ENCODE data around the gene GSX1.
A peak's percentile ranks its signal among the peaks of the same experiment; 100 is the strongest.

GSX1 gene

DNA sequence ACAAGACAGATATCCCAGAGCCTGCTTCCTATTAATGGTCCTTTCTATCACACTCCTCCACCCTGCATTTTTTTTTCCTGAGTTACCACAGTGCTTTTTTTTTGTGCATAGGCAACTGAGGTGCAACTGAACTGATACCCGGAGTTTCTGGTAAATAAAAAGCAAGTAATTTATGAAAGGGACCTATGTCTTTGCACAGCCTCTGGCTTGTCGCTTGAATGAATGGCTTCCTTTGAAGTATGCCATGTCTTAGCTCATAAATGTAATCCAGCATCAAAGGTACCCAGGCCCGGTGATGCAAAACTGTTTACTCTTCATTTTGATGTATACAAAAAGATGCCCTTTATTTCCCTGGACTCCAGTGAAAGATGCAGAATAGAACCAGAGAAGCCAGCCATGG, 31.8 kb downstream of the GSX1 start:
- TF ChIP-seq, protein P1, sequence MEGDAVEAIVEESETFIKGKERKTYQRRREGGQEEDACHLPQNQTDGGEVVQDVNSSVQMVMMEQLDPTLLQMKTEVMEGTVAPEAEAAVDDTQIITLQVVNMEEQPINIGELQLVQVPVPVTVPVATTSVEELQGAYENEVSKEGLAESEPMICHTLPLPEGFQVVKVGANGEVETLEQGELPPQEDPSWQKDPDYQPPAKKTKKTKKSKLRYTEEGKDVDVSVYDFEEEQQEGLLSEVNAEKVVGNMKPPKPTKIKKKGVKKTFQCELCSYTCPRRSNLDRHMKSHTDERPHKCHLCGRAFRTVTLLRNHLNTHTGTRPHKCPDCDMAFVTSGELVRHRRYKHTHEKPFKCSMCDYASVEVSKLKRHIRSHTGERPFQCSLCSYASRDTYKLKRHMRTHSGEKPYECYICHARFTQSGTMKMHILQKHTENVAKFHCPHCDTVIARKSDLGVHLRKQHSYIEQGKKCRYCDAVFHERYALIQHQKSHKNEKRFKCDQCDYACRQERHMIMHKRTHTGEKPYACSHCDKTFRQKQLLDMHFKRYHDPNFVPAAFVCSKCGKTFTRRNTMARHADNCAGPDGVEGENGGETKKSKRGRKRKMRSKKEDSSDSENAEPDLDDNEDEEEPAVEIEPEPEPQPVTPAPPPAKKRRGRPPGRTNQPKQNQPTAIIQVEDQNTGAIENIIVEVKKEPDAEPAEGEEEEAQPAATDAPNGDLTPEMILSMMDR (IDR thresholded peaks at IDR 0.05; ENCODE audit: low read depth, low read length), result no peak
- Histone ChIP-seq H3K27me3 (peaks cover 59% of the 10 kb centered on the region), H3K36me3 (no peaks in the 10 kb centered on the region), H3K4me3 (ENCODE audit: low read depth, low read length) (no peak overlapping the region), H3K4me1 (no peaks in the 10 kb centered on the region; the same call in 1 of the 2 replicates), H3K9me3 (no peaks in the 10 kb centered on the region)
- no peak for DNase-seq

DNA sequence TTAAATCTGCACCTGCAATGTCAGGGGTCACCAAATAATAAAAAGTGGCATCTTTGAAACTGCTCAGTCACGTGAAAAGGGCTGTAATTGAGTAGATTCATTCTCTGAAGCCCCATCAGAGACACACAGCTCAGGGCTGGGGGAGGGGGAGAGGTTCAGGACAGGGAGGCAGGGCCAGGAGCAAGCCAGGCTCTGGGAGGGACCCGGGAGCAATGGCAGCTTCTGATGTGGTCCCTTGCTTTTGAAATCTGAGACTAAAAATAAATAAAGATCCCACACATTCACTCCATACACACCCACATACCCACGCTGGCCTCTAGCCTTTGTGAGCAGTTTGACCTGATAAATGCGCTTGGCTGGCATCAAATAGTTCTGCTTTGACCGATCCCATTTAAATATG, 32.8 kb downstream of the GSX1 start:
- DNase-seq, result no peak
- Histone ChIP-seq H3K4me3 (ENCODE audit: low read depth, low read length) (no peak overlapping the region), H3K9me3 (no peaks in the 10 kb centered on the region), H3K27me3 (peaks cover 59% of the 10 kb centered on the region), H3K4me1 (no peaks in the 10 kb centered on the region; the same call in 1 of the 2 replicates), H3K36me3 (no peaks in the 10 kb centered on the region)
- TF ChIP-seq, protein P1 (IDR thresholded peaks at IDR 0.05; ENCODE audit: low read depth, low read length), result no peak

DNA sequence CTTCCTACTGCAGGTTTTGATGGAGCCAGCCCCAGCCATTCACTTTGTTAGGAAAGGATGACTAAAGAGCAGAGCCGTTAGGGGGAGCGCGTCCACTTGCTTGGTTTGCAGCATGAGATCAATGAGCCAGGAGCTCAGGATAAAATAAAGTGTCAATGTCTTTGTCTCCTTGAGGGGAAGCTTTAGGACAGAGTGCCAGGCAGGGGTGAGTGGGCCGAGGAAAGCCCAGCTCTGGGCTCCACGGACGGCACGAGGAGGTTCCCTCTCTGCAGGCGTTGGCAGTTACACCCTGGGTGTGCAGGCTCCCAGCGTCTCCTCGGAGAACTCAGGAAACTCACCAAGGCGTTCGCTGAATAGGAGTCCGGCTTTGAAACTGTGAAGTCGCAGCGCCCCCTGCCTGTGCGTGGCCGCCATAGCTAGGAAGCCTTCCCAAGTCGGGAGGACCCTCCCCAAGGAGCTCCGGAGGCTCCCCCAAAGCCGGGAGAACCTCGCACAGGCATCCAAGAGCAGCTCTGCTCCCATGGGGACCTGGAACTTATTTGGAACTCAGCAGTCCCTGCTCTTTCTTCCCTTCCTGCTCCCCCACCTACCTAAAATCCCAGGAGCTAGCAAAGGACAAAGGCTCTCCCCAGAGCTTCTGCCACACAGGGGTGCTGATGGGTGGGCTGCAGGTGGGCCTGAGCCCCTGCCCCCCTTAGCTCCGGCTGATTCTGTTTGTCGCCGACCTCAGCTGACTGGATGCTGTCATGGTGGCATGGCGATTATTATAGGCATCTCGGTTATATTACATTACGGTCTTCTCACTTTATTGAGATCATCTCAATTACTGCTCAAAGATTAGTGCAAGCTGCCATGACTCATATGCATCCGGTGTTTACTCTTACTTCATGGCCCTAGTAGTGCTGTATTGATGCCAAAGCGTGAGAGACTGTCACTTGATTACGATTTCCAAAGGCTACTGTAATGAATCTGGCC, 34.4 kb downstream of the GSX1 start:
- Histone ChIP-seq H3K9me3 (no peaks in the 10 kb centered on the region), H3K4me1 (no peaks in the 10 kb centered on the region; the same call in 1 of the 2 replicates), H3K4me3 (ENCODE audit: low read depth, low read length) (peak overlapping the region; percentile 54), H3K36me3 (no peaks in the 10 kb centered on the region), H3K27me3 (peaks cover 61% of the 10 kb centered on the region)
- TF ChIP-seq, protein P1 (IDR thresholded peaks at IDR 0.05; ENCODE audit: low read depth, low read length), result peak; percentile 86
- peak; percentile 82 for DNase-seq

DNA sequence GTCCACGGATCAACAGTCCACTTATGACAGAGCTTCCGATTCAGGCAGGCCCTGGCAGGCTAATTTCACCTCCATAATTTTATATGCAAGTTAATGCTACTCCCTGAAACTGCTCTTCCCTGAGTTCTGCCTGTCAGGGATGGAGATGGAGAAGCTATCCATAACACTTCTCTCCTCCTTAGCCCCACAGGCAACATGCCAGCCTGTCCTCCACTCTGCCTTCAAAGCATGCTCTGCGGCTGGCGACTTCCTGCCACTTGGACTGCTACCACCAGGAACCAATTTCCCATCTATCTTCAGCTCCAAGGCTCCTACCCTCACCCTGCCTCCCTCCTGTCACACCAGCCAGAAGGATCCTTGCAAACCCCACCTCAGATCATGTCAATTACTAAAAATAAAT, 35.4 kb downstream of the GSX1 start:
- DNase-seq, result no peak
- TF ChIP-seq, protein P1 (IDR thresholded peaks at IDR 0.05; ENCODE audit: low read depth, low read length), result no peak
- no peak overlapping the region for H3K4me3 ChIP-seq (ENCODE audit: low read depth, low read length)

DNA sequence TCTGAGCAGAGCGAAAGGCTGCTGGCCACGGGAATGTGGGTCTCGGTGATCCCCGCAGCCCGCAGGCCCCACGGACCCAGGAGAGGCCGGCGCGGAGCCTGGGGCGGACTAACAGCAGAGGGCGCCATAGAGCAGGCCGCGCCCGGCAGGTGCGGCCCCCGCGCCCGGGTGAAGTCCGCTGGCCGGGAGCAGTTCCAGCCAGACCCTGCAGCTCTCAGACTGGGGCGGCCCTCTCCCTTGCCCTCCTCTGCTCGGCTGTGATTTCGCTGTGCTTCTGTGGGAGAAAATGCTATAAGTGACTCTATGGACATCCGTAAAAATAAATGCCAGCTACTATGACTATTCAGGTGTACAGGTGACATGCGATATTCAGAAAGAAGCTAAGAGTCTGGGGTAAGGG, 37.7 kb downstream of the GSX1 start:
- Histone ChIP-seq H3K36me3 (no peaks in the 10 kb centered on the region), H3K4me1 (no peaks in the 10 kb centered on the region; the same call in 1 of the 2 replicates), H3K4me3 (ENCODE audit: low read depth, low read length) (peak overlapping the region; percentile 24; the same call in 1 of the 2 replicates), H3K9me3 (no peaks in the 10 kb centered on the region), H3K27me3 (peaks cover 68% of the 10 kb centered on the region)
- DNase-seq, result peak; percentile 77
- TF ChIP-seq, protein P1 (IDR thresholded peaks at IDR 0.05; ENCODE audit: low read depth, low read length), result peak; percentile 87

More for the DNA sequence above, 35.4 kb downstream of the GSX1 start:
- H3K9me3 ChIP-seq, result no peaks in the 10 kb centered on the region
- no peaks in the 10 kb centered on the region; the same call in 1 of the 2 replicates for H3K4me1 ChIP-seq
- H3K27me3 ChIP-seq, result peaks cover 61% of the 10 kb centered on the region
- H3K36me3 ChIP-seq, result no peaks in the 10 kb centered on the region

DNA sequence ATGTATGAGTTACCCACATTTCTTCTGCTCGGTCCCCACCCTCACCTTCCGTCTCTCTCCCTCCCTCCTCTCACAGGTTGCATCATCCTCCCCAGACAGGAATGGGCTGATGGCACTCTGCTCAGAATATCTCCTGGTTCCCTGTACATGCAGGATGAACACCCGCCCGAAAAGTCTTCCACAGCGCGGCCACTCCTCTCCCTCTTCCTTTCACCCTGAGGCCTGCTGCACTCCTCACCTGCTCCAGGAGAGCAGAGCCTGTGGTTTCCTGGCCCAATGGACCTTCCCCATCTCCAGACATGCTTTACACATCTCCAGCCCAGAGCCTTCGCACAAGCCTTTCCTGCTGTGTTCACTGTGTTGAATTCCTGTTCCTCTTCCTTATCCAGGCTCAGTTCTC, 40.9 kb downstream of the GSX1 start:
- Histone ChIP-seq H3K27me3 (peaks cover 68% of the 10 kb centered on the region), H3K4me3 (ENCODE audit: low read depth, low read length) (no peak overlapping the region), H3K36me3 (no peaks in the 10 kb centered on the region), H3K9me3 (no peaks in the 10 kb centered on the region), H3K4me1 (no peaks in the 10 kb centered on the region)
- no peak for DNase-seq
- TF ChIP-seq, protein P1 (IDR thresholded peaks at IDR 0.05; ENCODE audit: low read depth, low read length), result no peak

Data from BE2C (cell line).